Activated naive CD4-positive, alpha-beta T cell treated with anti-CD3 and anti-CD28 coated beads, Interleukin-2, amount 50 U/mL, for 72 hours (primary cell): ENCODE data around the gene ZNF691. TPM values are rescaled to one million over a fixed set of nuclear protein-coding genes. Genes with fewer than 3 reads are reported as not detected.
A peak's percentile ranks its signal among the peaks of the same experiment; 100 is the strongest.
"Not testable (repeated sequence)": the region's sequence is repeated elsewhere in the genome, so short reads cannot be mapped to it uniquely, and the experiment has no call there.

ENCODE experiments used
- ATAC-seq, 2 donors: fragments of 150-1000 bp; cut with Tn5 transposase; 2 replicates each; pipeline ENCODE4 v1.10.0; 2021; ENCODE audit warnings: mild to moderate bottlenecking in 2 of 2, moderate library complexity in 2 of 2
- DNase-seq, 2 donors: peaks; one replicate each; pipeline ENCODE4 v3.0.0; 2021 to 2022; ENCODE audit warnings: low spot score in 2 of 2
- H3K27ac Mint-ChIP-seq, 2 donors: one replicate each; pipeline ENCODE4 v1.8.0; 2022; ENCODE audit warnings: mild to moderate bottlenecking in 2 of 2, mixed read lengths in 2 of 2
- H3K36me3 Mint-ChIP-seq, 2 donors: one replicate each; pipeline ENCODE4 v1.8.0; 2022; ENCODE audit warnings: mixed read lengths in 2 of 2
- H3K9me3 Mint-ChIP-seq, 2 donors: one replicate each; pipeline ENCODE4 v1.8.0; 2022; ENCODE audit warnings: mixed read lengths in 2 of 2
- total RNA-seq, 2 donors: library from RNA; stranded (reverse); gene quantifications; one replicate each; pipeline ENCODE4 v1.2.3, GENCODE V29; 2022

The ZNF691 gene
- total RNA-seq, 2 donors from 2014 or later = 6.3 to 9.8 TPM

DNA sequence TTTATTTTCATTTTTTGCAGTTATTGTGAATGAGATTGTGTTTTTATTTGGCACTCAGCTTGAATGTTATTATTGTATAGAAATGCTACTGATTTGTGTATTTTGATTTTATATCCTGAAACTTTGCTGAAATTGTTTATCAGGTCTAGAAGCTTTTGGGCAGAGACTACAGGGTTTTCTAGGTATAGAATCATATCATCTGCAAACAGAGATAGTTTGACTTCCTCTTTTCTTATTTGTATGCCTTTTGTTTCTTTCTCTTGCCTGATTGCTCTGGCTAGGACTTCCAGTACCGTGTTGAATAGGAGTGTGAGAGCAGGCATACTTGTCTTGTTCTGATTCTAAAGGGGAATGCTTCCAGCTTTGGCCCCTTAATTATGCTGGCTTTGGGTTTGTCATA lies 27.3 kb downstream of the ZNF691 start:
- H3K27ac Mint-ChIP-seq = no peak overlapping the region
- H3K36me3 Mint-ChIP-seq = no peaks in the 10 kb centered on the region
- peaks cover 0 to 10% of the 10 kb centered on the region in 2 donors for H3K9me3 Mint-ChIP-seq
- DNase-seq (no peak), ATAC-seq (no peak)

DNA sequence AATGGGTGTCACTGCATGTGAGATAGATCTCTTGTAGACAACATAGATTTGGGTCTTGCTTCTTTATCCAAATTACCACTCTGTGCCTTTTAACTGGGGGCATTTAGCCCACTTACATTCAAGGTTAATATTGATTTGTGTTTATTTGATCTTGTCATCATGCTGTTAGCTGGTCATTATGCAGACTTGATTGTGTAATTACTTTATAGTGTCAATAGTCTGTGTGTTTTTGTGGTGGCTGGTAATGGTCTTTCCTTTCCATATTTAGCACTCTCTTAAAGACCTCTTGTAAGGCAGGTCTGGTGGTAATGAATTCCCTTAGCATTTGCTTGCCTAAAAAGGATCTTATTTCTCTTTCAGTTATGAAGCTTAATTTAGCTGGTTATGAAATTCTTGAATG lies 29.6 kb downstream of the ZNF691 start:
- DNase-seq = no peak
- Mint-ChIP-seq H3K36me3 (no peaks in the 10 kb centered on the region), H3K27ac (no peak overlapping the region), H3K9me3 (peaks cover 0 to 10% of the 10 kb centered on the region in 2 donors)
- ATAC-seq = no peak

DNA sequence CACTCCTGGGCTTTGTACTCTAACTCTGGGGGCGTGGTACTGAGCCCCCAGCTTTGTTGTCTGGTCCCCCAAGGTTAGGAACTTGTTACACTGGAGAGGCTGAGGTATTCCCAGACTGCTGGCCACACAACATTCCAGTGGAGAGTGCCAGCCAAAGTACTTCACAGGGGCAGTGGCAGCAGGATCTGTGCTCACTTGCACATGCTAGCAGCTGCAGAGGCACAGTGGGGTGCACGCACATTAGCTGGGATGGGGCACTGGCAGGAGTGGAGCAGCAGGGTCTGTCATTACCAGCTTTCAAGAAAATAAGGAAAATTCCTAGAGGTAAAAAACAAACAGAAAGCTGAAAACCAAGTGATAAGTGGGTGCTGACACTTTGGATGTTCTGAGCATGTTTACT lies 31.0 kb downstream of the ZNF691 start:
- peaks cover 0 to 10% of the 10 kb centered on the region in 2 donors for H3K9me3 Mint-ChIP-seq
- DNase-seq (no peak), ATAC-seq (no peak)
- H3K36me3 Mint-ChIP-seq = no peaks in the 10 kb centered on the region
- no peak overlapping the region for H3K27ac Mint-ChIP-seq

DNA sequence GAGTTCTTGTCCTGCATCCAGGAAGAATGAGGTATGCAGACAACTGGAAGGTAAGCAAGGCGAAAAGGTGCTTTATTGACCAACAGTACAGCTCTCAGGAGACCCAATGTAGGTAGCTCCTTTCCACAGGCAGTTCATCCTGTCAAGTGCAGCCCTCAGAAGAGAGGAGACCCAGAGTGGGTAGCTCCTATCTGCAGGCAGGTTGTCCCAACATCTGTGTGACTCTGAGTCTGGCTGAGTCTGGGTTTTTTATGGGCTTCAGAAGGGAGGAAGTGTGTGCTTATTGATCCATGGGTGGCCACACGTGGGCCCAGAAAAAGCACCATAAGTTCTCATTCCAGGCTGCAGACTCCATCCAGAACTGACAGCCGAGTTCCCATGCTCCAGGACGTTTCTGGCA lies 34.0 kb downstream of the ZNF691 start:
- Mint-ChIP-seq H3K36me3 (no peaks in the 10 kb centered on the region), H3K27ac (no peak overlapping the region), H3K9me3 (no peaks in the 10 kb centered on the region)
- DNase-seq (no peak), ATAC-seq (no peak)

DNA sequence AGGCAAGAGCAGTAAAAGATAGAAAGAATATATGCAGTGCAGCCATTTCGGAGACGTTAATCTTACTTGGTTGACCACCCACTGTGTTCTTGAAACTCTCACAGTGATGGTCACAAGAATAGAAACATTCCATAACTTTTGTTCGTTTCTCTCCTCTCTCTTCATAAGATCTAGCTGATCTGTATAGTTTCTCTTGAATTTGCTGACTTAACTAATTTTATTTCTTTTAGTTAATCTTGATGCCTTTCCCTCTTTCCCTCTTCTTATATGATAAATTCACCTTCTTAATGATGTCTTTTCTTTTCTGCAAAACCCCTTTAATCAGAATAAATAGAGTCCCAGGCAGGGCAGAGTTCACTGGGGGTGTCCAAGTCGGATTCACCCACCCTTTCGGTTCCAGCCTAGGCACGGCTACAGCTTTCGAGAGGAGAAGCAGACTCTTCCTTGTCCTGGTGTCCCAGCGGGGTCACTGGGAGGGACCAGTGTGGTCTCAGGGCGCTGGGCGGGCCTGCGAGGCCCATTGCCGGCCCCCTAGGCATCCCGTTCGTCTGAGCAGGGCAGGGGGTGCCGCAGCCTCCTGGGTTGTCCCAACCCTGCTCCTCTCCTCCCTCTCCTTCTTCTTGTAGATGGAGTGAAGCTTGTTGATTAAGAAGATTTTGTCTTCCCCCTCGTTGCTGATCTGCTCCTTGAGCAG lies 39.8 kb downstream of the ZNF691 start:
- no peaks in the 10 kb centered on the region for H3K36me3 Mint-ChIP-seq
- H3K27ac Mint-ChIP-seq = no peak overlapping the region
- ATAC-seq = no peak
- DNase-seq = no peak
- no peaks in the 10 kb centered on the region for H3K9me3 Mint-ChIP-seq

DNA sequence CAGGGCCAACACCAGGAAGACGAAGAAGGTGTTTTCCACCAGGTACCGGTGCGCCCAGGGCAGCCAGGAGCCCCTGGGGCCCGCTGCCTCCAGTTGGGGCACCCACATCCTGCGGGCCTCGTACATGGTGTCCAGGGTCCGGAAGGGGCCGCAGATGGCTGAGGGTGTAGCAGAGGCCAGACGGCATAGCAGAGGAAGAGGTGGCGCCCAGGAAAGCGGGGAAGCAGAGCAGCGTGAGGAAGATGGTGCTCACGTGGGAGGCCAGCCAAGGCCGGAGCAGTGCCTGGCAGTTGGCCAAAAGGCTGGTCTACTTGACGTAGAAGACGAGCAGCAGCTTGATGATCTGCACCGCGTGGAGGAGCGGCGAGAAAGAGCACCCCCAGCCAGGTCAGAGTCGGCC lies 40.4 kb downstream of the ZNF691 start:
- DNase-seq = no peak
- Mint-ChIP-seq H3K36me3 (no peaks in the 10 kb centered on the region), H3K9me3 (no peaks in the 10 kb centered on the region), H3K27ac (no peak overlapping the region)
- ATAC-seq = no peak

DNA sequence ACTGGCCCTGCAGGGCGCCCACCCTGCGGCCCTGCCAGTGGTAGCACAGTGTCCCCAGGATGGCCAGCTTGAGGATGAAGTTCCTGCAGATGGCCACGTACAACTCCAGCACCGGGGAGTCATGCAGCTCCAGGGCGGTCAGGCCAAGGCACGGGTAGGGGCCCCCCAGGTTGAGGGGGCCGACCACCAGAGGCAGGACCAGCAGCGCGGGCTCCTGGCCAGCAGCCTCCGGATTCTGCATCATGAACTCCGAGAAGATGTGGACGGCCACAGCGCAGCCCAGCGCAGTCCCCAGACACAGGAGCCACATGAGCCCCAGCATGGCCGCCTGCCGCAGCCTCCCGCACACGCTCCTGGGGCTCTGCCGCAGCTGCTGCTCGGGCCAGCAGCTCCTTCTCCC lies 41.0 kb downstream of the ZNF691 start:
- H3K27ac Mint-ChIP-seq = peak overlapping the region in 1 of 2 donors; percentile 29
- ATAC-seq (no peak), DNase-seq (no peak)
- H3K9me3 Mint-ChIP-seq = no peaks in the 10 kb centered on the region
- H3K36me3 Mint-ChIP-seq = no peaks in the 10 kb centered on the region

DNA sequence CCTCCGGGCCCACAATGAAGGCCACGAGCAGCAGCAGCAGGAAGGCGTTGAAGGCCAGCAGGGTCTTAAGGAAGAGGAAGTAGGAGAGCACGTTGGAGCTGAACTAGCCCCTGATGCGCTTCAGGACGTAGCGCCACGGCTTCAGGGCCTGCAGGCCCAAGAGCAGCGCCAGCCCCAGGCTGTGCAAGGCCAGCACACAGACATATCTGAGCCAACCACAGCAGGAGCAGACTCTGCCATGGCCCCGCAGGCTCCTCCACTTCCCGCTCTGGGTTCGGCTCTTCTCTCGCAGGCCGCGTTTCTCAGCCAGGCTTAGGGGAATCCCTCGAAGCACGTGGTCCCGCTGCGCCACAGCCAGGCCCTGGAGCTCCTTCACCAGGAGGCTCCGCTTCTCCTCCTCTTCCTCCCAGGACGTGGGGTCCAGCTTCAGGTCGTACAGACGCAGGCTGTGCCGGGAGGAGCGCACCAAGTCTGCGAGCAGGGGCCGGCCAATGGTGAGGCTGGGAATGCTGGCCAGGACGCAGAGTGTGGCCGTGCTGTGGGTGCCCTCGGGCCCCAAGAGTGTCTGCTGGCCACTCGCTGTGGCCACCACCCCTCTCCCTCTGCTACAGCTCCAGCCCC lies 41.7 kb downstream of the ZNF691 start:
- Mint-ChIP-seq H3K36me3 (no peaks in the 10 kb centered on the region), H3K9me3 (no peaks in the 10 kb centered on the region), H3K27ac (no peak overlapping the region)
- DNase-seq (no peak), ATAC-seq (no peak)

DNA sequence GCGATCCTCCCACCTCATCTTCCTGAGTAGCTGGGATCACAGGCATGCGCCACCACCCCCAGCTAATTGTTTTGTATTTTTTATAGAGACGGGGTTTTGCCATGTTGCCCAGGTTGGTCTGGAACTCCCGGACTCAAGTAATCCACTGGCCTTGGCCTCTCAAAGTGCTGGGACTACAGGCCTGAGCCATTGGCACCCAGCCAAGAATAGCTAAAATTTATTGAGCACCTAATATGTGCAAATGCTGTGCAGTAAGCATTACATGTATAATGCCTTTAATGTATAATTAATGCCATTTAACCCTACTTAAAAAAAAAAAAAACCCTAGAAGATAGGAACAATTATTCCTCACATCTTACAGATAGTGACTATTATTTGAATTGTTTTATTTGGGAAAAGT lies 42.9 kb downstream of the ZNF691 start:
- Mint-ChIP-seq H3K27ac (no peak overlapping the region), H3K9me3 (no peaks in the 10 kb centered on the region), H3K36me3 (no peaks in the 10 kb centered on the region)
- DNase-seq = no peak
- no peak for ATAC-seq

DNA sequence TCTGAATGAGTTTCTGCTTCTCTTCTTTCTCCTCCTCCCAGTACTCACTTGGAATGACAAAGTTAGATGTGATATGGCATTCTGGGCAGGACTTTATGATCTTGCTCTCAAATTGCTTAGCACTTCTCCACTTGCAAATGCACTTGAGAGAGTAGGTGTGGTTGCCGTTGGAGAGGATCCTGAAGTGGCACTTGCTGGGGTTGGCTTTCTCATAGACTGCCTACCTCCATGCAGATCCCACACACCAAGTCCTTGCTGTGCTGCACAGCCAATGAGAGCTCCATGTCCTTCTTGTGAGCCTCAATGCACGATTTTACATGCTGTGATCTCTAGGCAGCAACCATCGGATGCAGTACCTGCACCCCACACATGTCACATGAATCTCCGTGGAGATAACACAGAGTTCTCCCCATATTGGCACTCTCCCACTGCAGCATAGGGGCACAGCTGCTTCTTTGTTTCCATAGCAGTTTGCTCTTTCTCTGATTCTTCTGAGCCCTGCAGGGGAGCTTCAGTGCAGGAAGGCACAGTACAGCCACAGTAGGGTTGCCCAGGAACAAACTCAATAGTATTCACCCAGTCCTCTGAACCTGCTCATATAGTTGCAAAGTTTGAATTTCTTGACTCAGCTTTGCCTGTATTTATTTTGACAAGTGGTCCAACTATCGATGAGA lies 45.2 kb downstream of the ZNF691 start:
- no peaks in the 10 kb centered on the region for H3K9me3 Mint-ChIP-seq
- no peak for ATAC-seq
- no peaks in the 10 kb centered on the region for H3K36me3 Mint-ChIP-seq
- DNase-seq = no peak
- H3K27ac Mint-ChIP-seq = no peak overlapping the region

DNA sequence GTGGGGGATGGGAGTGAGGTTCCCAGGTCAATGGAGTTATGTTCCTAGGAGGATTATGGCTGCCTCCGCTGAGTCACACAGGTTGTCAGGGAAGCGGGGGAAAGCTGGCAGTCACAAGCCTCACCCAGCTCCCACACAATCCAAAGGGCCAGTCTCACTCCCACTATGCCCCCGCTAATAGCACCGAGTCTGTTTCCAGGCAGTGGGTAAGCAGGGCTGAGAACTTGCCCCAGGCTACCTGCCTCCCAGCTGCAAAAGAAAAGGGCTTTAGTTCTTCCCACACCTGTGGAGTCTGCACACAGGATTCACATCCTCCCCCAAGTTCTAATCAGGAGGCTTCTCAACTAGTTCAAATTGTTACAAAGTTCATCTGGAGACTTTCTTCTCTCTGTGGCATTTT lies 53.5 kb downstream of the ZNF691 start:
- DNase-seq, ATAC-seq: not testable (repeated sequence)

More for the DNA sequence above, 53.5 kb downstream of the ZNF691 start:
- not testable (repeated sequence) for H3K27ac Mint-ChIP-seq
- Mint-ChIP-seq H3K36me3 (peaks cover 0 to 21% of the 10 kb centered on the region in 2 donors), H3K9me3 (peaks cover 9 to 17% of the 10 kb centered on the region in 2 donors)

Other genes with a start within 250 kb of the ZNF691 start
- 100 to 1,000 TPM in 1 of 2 donors, 10 to 100 TPM in 1; 93.6 to 101 TPM for gene PPIH, start 188.2 kb upstream of the ZNF691 start, total RNA-seq
- 1,000 to 10,000 TPM in 1 of 2 donors, 100 to 1,000 TPM in 1; 926 to 1,058 TPM for gene YBX1, start 164.2 kb upstream of the ZNF691 start, total RNA-seq
- gene CLDN19, start 106.4 kb upstream of the ZNF691 start, total RNA-seq = not detected
- 10 to 100 TPM; 34.5 to 45.7 TPM for gene P3H1, start 79.6 kb upstream of the ZNF691 start, total RNA-seq
- gene C1orf50, start 79.4 kb upstream of the ZNF691 start, total RNA-seq = 1 to 10 TPM; 5.7 to 7.9 TPM
- 1 to 10 TPM in 1 of 2 donors, under 1 TPM in 1; 0.53 to 1.7 TPM for gene TMEM269, start 61.6 kb upstream of the ZNF691 start, total RNA-seq
- 1 to 10 TPM; 4.3 to 5.0 TPM for gene ERMAP, start 29.5 kb upstream of the ZNF691 start, total RNA-seq
- gene SVBP, start 29.2 kb upstream of the ZNF691 start, total RNA-seq = 10 to 100 TPM; 15.8 to 30.6 TPM
- gene SLC2A1, start 112.3 kb downstream of the ZNF691 start, total RNA-seq = 100 to 1,000 TPM in 1 of 2 donors, 10 to 100 TPM in 1; 39.9 to 121 TPM